HUES64 (cell line): Measurements from ENCODE around the gene PPP1R3G. TPM values are rescaled to one million over a fixed set of nuclear protein-coding genes. Genes with fewer than 3 reads are reported as not detected.

Source experiments
- H3K27ac ChIP-seq: 2 replicates; pipeline ENCODE4 v1.7.0; 2013; ENCODE audit warnings: low read depth, low read length, inconsistent platforms
- H3K27me3 ChIP-seq: 2 replicates; pipeline ENCODE4 v1.6.1; 2013; ENCODE audit warnings: mild to moderate bottlenecking, low read length; ENCODE audit not compliant: insufficient read depth
- H3K36me3 ChIP-seq: 2 replicates; pipeline ENCODE4 v1.6.1; 2013; ENCODE audit warnings: mild to moderate bottlenecking, low read length; ENCODE audit not compliant: insufficient read depth
- H3K4me1 ChIP-seq: 2 replicates; pipeline ENCODE4 v1.6.1; 2013; ENCODE audit warnings: mild to moderate bottlenecking, low read length, moderate library complexity; ENCODE audit not compliant: insufficient read depth
- H3K4me3 ChIP-seq: 2 replicates; pipeline ENCODE4 v1.5.1; 2013; ENCODE audit warnings: mild to moderate bottlenecking, low read length, moderate library complexity
- H3K9ac ChIP-seq: 2 replicates; pipeline ENCODE4 v1.6.1; 2013; ENCODE audit warnings: mild to moderate bottlenecking, low read depth, low read length
- H3K9me3 ChIP-seq: 2 replicates; pipeline ENCODE4 v1.6.1; 2013; ENCODE audit warnings: low read depth, low read length; ENCODE audit not compliant: insufficient read depth
- WGBS: fragments of 150-250, 120-280 bp; methylation state at CpG from one replicate; pipeline ENCODE4 v1.1.7; 2013; ENCODE audit warnings: missing lambda C conversion rate; 5-methylcytosine and 5-hydroxymethylcytosine counted together
- polyA plus RNA-seq, 2 experiments: library from polyadenylated mRNA; stranded (reverse); fragments of 50-300 nt; gene quantifications; one replicate each; pipeline ENCODE4 v1.2.3, GENCODE V29; 2013

Gene PPP1R3G
- polyA plus RNA-seq (2013, experiment 1 of 2): 0.10 TPM
- 0.06 TPM for polyA plus RNA-seq (2013, experiment 2 of 2)

DNA sequence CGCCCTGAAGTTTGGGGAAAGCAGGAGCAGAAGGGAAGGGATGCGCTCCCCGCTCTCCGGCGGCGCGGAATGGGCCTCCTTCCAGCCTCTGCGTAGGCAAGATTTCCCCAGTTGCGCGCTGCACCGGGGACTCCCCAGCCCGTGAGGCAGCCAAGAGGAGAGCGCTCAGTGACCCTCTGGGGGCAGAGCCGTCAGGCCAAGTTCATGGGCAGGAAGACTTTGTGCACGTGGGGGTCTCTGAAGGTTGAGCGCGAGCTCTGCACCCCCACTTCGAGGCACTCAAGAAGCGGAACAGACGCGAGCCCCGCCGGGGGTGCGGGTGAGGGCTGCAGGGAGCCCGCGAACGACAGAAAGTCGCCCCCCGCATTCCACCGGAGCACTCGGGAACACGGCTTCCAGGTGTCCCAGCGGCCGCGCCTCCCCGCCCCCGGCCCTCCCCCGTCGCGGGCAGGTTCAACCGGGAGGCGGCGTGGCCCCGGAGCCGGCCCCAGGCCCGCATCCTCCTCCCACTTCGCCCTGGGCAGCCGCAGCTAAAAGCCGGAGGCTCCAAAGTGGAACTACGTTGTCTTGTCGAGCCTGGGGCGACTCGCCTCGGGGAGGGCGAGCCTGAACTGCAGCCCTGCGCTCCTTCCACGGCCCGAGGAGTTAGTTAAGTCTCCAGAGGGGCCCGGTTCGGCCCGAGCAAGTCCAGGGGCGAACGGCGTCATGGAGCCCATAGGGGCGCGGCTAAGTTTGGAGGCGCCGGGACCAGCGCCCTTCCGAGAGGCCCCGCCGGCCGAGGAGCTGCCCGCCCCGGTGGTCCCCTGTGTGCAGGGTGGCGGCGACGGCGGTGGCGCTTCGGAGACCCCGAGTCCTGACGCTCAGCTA lies at the start of gene PPP1R3G:
Gene PPP1R3G, plus strand, starts transcription at position 561 of the 867 bp plus-strand sequence. Its CDS starts 145 bp downstream, at position 706.
- H3K36me3 ChIP-seq: no peaks in the 10 kb centered on the region
- under 1% methylated on average over 83 of the region's 83 CpGs for WGBS
- H3K9ac ChIP-seq: peak within 1 kb of the TSS; percentile 56; the same call in 1 of the 2 replicates
- peak within 1 kb of the TSS; percentile 58 for H3K4me3 ChIP-seq
- H3K4me1 ChIP-seq: no peaks in the 10 kb centered on the region
- H3K9me3 ChIP-seq: no peaks in the 10 kb centered on the region
- H3K27me3 ChIP-seq: peaks cover 65% of the 10 kb centered on the region
- H3K27ac ChIP-seq: no peak within 1 kb of the TSS

DNA sequence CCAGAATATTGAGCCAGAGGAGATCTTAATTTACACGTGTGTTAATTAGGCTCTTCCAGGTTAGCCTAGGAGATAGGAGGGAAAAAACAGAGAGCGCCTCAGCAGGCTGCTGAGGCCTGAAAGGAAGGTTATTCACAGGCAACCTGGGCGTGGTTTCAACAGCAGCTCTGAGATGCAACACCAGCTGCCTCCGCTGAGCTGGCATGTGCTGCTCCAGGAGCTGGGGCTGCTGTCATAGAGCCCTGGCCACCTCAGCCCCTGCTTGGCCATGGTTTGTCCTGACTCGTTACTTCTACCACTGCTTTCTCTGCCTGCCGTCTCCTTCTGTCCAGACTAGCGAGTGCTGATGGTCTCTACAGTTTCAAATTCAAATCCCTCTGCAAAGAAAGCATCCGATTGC lies 48.9 kb upstream of the PPP1R3G start:
- no peaks in the 10 kb centered on the region; the same call in 1 of the 2 replicates for H3K9me3 ChIP-seq
- H3K4me1 ChIP-seq: peaks cover 18% of the 10 kb centered on the region
- H3K9ac ChIP-seq: no peak overlapping the region
- 29% methylated on average over 8 of the region's 8 CpGs for whole genome bisulfite sequencing
- H3K4me3 ChIP-seq: no peak overlapping the region
- no peaks in the 10 kb centered on the region for H3K27me3 ChIP-seq
- no peaks in the 10 kb centered on the region for H3K36me3 ChIP-seq
- no peak overlapping the region for H3K27ac ChIP-seq

DNA sequence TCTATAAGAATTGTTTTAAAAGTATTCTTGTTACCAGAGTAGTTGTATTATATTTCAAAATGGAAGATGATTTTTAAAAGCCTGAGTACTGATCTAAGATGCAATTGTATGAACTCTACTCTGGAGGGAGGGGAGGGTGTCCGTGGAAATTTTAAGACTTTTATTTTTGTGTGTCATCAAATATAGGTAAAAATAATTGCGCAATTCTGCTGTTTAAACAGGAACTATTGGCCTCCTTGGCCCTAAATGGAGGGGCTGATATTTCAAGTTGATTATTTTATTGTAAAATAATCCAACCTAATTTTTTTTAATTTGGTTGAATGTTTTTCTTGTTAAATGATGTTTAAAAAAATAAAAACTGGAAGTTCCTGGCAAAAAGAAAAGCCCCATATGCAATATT lies 43.2 kb upstream of the PPP1R3G start:
- H3K9me3 ChIP-seq: no peaks in the 10 kb centered on the region; the same call in 1 of the 2 replicates
- no peaks in the 10 kb centered on the region for H3K4me1 ChIP-seq
- no peak overlapping the region for H3K27ac ChIP-seq
- no peak overlapping the region for H3K4me3 ChIP-seq
- H3K36me3 ChIP-seq: no peaks in the 10 kb centered on the region
- H3K27me3 ChIP-seq: no peaks in the 10 kb centered on the region
- no peak overlapping the region for H3K9ac ChIP-seq
- 96% methylated on average over 2 of the region's 2 CpGs for WGBS

DNA sequence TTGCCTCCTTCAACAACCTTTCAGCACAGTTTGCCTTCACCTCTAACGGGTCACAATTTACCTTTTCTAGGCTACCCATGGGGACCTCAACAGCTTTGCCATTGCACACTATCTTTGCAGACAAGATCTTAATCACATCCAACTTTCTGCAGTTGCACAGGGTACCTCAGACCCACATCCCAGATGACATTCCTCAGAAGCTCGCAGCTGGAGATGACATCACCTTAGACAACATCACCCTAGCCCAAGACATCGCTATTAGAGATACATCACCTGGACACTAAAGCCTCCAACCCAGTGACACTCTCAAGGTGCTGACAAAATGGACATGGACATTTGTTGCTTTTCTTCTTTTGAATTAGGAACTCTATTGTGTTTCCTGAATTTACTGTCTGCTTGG lies 42.7 kb upstream of the PPP1R3G start:
- Histone ChIP-seq H3K27me3 (no peaks in the 10 kb centered on the region), H3K27ac (no peak overlapping the region), H3K4me1 (no peaks in the 10 kb centered on the region), H3K36me3 (no peaks in the 10 kb centered on the region), H3K9me3 (no peaks in the 10 kb centered on the region; the same call in 1 of the 2 replicates), H3K4me3 (no peak overlapping the region), H3K9ac (no peak overlapping the region)
- WGBS: 94% methylated on average over 3 of the region's 3 CpGs

DNA sequence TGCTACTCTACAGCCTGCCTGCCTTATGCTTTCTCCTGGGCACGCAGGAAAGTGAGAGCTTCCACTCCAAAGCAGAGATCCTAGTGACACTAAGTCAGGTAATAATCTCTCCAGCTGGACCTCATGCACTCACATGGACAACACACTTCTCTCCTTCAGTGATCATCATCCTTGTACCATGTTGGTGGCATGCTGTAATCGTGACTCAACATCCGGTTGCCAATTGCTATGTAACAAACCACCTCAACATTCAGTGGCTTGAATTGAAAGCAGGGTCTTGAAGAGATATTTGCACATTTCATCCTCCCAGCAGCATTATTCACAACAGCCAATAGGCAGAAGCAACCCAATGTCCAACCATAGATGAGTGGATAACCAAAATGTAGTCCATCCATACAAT lies 40.3 kb upstream of the PPP1R3G start:
- Histone ChIP-seq H3K9me3 (peaks cover 4% of the 10 kb centered on the region; the same call in 1 of the 2 replicates), H3K27ac (no peak overlapping the region), H3K4me3 (no peak overlapping the region), H3K9ac (no peak overlapping the region), H3K27me3 (no peaks in the 10 kb centered on the region), H3K36me3 (no peaks in the 10 kb centered on the region), H3K4me1 (no peaks in the 10 kb centered on the region)
- WGBS: 96% methylated on average over 3 of the region's 3 CpGs

DNA sequence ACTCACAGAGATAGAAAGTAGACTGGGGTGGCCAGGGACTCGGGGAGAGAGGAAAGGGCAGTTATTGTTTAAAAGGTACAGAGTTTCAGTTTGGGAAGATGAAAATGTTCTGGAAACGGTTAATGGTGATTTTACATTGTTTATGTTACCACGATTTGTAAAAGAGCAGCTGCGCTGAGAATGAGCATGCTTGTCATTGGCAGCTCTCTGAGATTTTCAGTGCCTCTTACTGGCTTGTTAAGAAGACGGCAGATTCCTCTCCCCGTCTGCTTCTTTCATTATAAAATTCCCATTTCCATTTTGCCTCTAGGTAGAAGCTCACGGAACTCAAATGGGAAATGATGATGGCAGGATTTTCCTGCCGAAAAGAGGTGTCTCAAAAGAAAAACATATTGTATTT lies 39.7 kb upstream of the PPP1R3G start:
- Histone ChIP-seq H3K9me3 (peaks cover 4% of the 10 kb centered on the region; the same call in 1 of the 2 replicates), H3K4me3 (no peak overlapping the region), H3K27ac (no peak overlapping the region), H3K4me1 (no peaks in the 10 kb centered on the region), H3K9ac (no peak overlapping the region), H3K27me3 (no peaks in the 10 kb centered on the region), H3K36me3 (no peaks in the 10 kb centered on the region)
- WGBS: 90% methylated on average over 6 of the region's 8 CpGs

DNA sequence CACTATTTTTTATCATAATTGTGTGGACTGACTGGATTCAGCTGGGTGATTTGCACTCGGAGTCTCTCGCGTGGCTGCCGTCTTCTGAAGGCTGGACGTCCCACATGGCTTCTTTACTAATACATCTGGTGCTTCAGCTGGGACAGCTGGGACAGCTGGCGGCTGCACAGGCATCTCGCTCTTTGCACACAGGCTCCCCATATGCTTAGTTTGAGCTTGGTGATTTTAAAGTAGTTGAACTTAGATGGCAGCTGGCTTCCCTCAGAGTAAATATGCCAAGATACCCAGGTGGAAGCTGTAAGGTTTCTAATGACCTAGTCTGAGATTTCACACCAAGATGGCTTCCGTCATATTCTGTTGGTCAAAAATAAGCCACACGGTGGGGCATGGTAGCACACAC lies 38.7 kb upstream of the PPP1R3G start:
- Histone ChIP-seq H3K27me3 (no peaks in the 10 kb centered on the region), H3K27ac (no peak overlapping the region), H3K4me3 (no peak overlapping the region), H3K4me1 (no peaks in the 10 kb centered on the region), H3K9ac (no peak overlapping the region), H3K36me3 (no peaks in the 10 kb centered on the region), H3K9me3 (peaks cover 10% of the 10 kb centered on the region; the same call in 1 of the 2 replicates)
- WGBS: 98% methylated on average over 9 of the region's 9 CpGs

DNA sequence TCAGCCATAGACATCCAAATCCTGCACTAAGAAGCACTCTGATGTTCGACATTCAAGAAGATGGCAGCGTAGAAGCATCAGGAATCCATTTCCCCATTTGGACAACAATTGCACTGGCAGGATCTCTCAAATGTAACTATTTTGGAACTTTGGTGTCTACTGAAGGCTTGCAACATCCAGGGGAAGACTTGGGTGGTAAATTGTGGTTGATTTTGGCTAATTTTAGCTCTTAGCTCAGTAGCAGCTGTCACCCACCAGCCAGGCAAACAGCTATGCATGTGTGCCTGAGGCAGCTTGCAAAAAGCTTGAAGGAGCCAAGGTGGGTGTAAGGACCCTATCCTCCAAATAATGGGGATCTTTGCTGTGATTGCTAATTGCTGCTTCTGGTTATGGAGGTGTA lies 35.1 kb upstream of the PPP1R3G start:
- H3K27me3 ChIP-seq: no peaks in the 10 kb centered on the region

DNA sequence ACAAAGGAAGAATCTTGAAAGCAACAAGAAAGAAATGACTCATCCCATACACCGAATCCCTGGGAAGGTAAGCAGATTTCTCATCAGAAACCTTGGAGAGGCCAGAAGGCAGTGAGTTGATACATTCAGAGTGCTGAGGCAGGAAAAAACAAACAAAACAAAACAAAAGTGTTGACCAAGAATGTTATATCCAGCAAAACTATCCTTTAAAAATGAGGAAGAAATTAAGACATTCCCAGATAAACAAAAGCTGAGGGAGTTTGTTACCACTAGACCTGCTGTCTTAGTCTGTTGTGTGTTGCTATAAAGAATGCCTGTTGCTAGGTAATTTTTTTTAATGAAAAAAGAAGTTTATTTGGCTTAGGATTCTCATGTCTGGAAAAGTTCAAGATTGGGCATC lies 33.7 kb upstream of the PPP1R3G start:
- H3K27me3 ChIP-seq: no peaks in the 10 kb centered on the region
- no peak overlapping the region for H3K9ac ChIP-seq
- whole genome bisulfite sequencing: no CpG with 5 or more reads among the region's 1 CpG

More for the DNA sequence above, 35.1 kb upstream of the PPP1R3G start:
- no peak overlapping the region for H3K4me3 ChIP-seq
- 0 out of 2 replicates have a peak, but pooled peaks cover 4% of the 10 kb centered on the region for H3K4me1 ChIP-seq
- H3K36me3 ChIP-seq: no peaks in the 10 kb centered on the region
- H3K9ac ChIP-seq: no peak overlapping the region
- 96% methylated on average over 2 of the region's 2 CpGs for WGBS
- H3K9me3 ChIP-seq: peaks cover 15% of the 10 kb centered on the region; the same call in 1 of the 2 replicates
- no peak overlapping the region for H3K27ac ChIP-seq

DNA sequence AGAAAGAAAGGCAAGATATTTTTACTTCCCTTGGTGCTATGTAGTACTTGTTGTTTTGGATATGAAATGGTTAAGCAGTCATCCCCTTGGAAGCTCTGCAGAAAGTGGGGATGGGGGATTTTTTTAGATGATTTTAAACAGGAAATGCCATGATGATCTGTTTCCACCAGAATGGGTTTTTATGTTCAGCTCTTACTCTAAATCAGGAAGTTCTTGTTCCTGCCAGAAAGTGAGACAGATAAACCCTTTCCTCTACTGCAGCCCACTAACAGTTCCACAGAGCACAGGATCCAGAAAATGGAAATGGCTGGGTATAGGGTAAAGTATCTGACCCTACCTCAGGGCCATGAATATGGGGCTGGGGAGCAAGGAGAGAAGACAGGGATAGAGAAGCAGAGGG lies 32.1 kb upstream of the PPP1R3G start:
- H3K27ac ChIP-seq: no peak overlapping the region
- H3K27me3 ChIP-seq: no peaks in the 10 kb centered on the region
- 0 out of 2 replicates have a peak, but pooled peaks cover 4% of the 10 kb centered on the region for H3K4me1 ChIP-seq
- no peaks in the 10 kb centered on the region for H3K36me3 ChIP-seq
- H3K9ac ChIP-seq: no peak overlapping the region
- peaks cover 15% of the 10 kb centered on the region; the same call in 1 of the 2 replicates for H3K9me3 ChIP-seq
- H3K4me3 ChIP-seq: no peak overlapping the region

More for the DNA sequence above, 33.7 kb upstream of the PPP1R3G start:
- Histone ChIP-seq H3K27ac (no peak overlapping the region), H3K9me3 (peaks cover 15% of the 10 kb centered on the region; the same call in 1 of the 2 replicates), H3K36me3 (no peaks in the 10 kb centered on the region), H3K4me3 (no peak overlapping the region), H3K4me1 (0 out of 2 replicates have a peak, but pooled peaks cover 4% of the 10 kb centered on the region)

DNA sequence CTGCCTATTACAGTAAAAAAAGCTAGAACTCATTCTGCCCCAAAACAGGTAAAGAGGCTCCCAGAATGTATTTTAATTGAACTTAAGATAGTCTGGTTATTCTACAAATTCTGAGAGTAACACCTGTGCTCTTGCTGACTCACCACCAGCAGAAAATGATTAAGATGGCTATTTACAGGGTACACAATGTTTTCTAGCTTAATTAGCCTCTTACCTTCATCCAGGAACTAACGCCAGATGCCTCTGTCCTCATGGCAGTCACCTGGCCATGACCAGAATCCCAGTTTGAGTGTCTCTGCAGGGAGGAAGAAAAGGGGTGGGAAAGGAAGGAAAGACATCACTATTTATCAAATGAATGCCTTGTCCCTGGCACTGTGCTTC lies 31.3 kb upstream of the PPP1R3G start:
- H3K36me3 ChIP-seq: no peaks in the 10 kb centered on the region
- H3K4me1 ChIP-seq: 0 out of 2 replicates have a peak, but pooled peaks cover 4% of the 10 kb centered on the region
- no peak overlapping the region for H3K9ac ChIP-seq
- no peaks in the 10 kb centered on the region for H3K27me3 ChIP-seq
- H3K27ac ChIP-seq: no peak overlapping the region
- WGBS: 83% methylated on average over 1 of the region's 1 CpG
- no peak overlapping the region for H3K4me3 ChIP-seq
- H3K9me3 ChIP-seq: peaks cover 13% of the 10 kb centered on the region; the same call in 1 of the 2 replicates
